Gastroesophageal sphincter (tissue), 3 donors: ENCODE results near the gene CFAP69.

Source experiments
- CTCF ChIP-seq, 4 experiments: fragments of 200-600 bp in 2 of 4; fragments of 450-650 bp in 2 of 4; sonication (generic) in 1 of 4; IDR thresholded peaks; one replicate each; pipeline ENCODE4 v1.5.1; 2017 to 2019; ENCODE audit warnings: antibody characterized with exemption in 4 of 4, mild to moderate bottlenecking in 2 of 4, moderate library complexity in 2 of 4
- EP300 ChIP-seq: sonication (generic); formaldehyde crosslinking; IDR thresholded peaks from one replicate; pipeline ENCODE4 v1.6.1; 2017; ENCODE audit warnings: antibody characterized with exemption, mild to moderate bottlenecking
- POLR2A ChIP-seq, 2 donors: fragments of 450-650 bp; IDR thresholded peaks; one replicate each; pipeline ENCODE4 v1.6.1; 2017; ENCODE audit warnings: antibody characterized with exemption in 2 of 2, mild to moderate bottlenecking in 2 of 2, moderate library complexity in 1 of 2
- POLR2AphosphoS5 ChIP-seq: sonication (generic); formaldehyde crosslinking; IDR thresholded peaks from one replicate; pipeline ENCODE4 v1.6.1; 2017; ENCODE audit warnings: antibody characterized with exemption

GRCh38 chr7:90313907-90314306 is 68.9 kb downstream of the CFAP69 start:
- TF ChIP-seq CTCF (IDR thresholded peaks at IDR 0.05) (no peak), POLR2A (IDR thresholded peaks at IDR 0.05) (no peak), EP300 (no peak), POLR2AphosphoS5 (no peak)
